Liver (tissue), 9 donors: ENCODE measurements around the gene TMIGD1. TPM values are rescaled to one million over a fixed set of nuclear protein-coding genes. Genes with fewer than 3 reads are reported as not detected.
"Not testable (repeated sequence)": the region's sequence is repeated elsewhere in the genome, so short reads cannot be mapped to it uniquely, and the experiment has no call there.

Experiments
- DNase-seq: peaks from one replicate; pipeline ENCODE4 v3.0.0-alpha.2; 2017; ENCODE audit warnings: low spot score
- H3K27ac ChIP-seq, 2 donors: one replicate each; pipeline ENCODE4 v1.7.0; 2013; ENCODE audit warnings: inconsistent platforms in 2 of 2, low read length in 2 of 2, control low read depth in 1 of 2, low read depth in 1 of 2, mild to moderate bottlenecking in 1 of 2
- H3K27me3 ChIP-seq, 4 donors: one replicate each; pipeline versions ENCODE4 v1.6.1 to v1.7.0; 2013; ENCODE audit warnings: low read length in 3 of 4, inconsistent platforms in 1 of 4, mild to moderate bottlenecking in 1 of 4, moderate library complexity in 1 of 4; ENCODE audit not compliant: control insufficient read depth in 4 of 4, insufficient read depth in 4 of 4
- H3K36me3 ChIP-seq, 4 donors: one replicate each; pipeline versions ENCODE4 v1.6.1 to v1.7.0; 2013; ENCODE audit warnings: low read length in 3 of 4, mild to moderate bottlenecking in 3 of 4, low read depth in 1 of 4, moderate library complexity in 1 of 4; ENCODE audit not compliant: control insufficient read depth in 4 of 4, insufficient read depth in 3 of 4
- H3K4me1 ChIP-seq, 4 donors: one replicate each; pipeline versions ENCODE4 v1.6.1 to v1.7.0; 2013; ENCODE audit warnings: low read length in 3 of 4, mild to moderate bottlenecking in 3 of 4, moderate library complexity in 1 of 4; ENCODE audit not compliant: control insufficient read depth in 4 of 4, insufficient read depth in 4 of 4
- H3K4me3 ChIP-seq, 3 donors: one replicate each; pipeline versions ENCODE4 v1.6.1 to v1.7.0; 2013; ENCODE audit warnings: low read length in 3 of 3, control low read depth in 1 of 3, low read depth in 1 of 3, mild to moderate bottlenecking in 1 of 3
- H3K9ac ChIP-seq, 2 donors: one replicate each; pipeline ENCODE4 v1.7.0; 2013; ENCODE audit warnings: low read length in 2 of 2, mild to moderate bottlenecking in 2 of 2, moderate library complexity in 2 of 2, control low read depth in 1 of 2, low read depth in 1 of 2
- H3K9me3 ChIP-seq, 4 donors: one replicate each; pipeline versions ENCODE4 v1.6.1 to v1.7.0; 2013; ENCODE audit warnings: low read length in 3 of 4; ENCODE audit not compliant: control insufficient read depth in 4 of 4
- CTCF ChIP-seq: fragments of 150-350 bp; IDR thresholded peaks from 2 replicates; pipeline ENCODE4 v1.5.1; 2017; ENCODE audit warnings: improper control_type of control experiment, low read depth, low read length; ENCODE audit not compliant: missing input control
- EGR1 ChIP-seq, 2 donors: IDR thresholded peaks; 2 replicates each; pipeline ENCODE4 v1.6.1; 2016 to 2018; ENCODE audit warnings: antibody characterized with exemption in 2 of 2, low read depth in 2 of 2
- FOXA1 ChIP-seq: IDR thresholded peaks from 2 replicates; pipeline ENCODE4 v1.6.1; 2016; ENCODE audit warnings: antibody characterized with exemption
- FOXA2 ChIP-seq: IDR thresholded peaks from 2 replicates; pipeline ENCODE4 v1.6.1; 2016; ENCODE audit warnings: antibody characterized with exemption
- GABPA ChIP-seq, 2 donors: IDR thresholded peaks in 1 of 2; conservative IDR thresholded peaks in 1 of 2; 2 replicates each; pipeline ENCODE4 v1.6.1; 2016; ENCODE audit warnings: antibody characterized with exemption in 2 of 2, mild to moderate bottlenecking in 1 of 2, moderate library complexity in 1 of 2
- HNF4A ChIP-seq, 2 donors: conservative IDR thresholded peaks; 2 replicates each; pipeline ENCODE4 v1.6.1; 2016; ENCODE audit warnings: antibody characterized with exemption in 2 of 2, mild to moderate bottlenecking in 2 of 2
- HNF4G ChIP-seq: IDR thresholded peaks from 2 replicates; pipeline ENCODE4 v1.6.1; 2016; ENCODE audit warnings: antibody characterized with exemption
- JUND ChIP-seq, 2 donors: IDR thresholded peaks; 2 replicates each; pipeline ENCODE4 v1.6.1; 2016; ENCODE audit warnings: antibody characterized with exemption in 2 of 2
- NR2F2 ChIP-seq: IDR thresholded peaks from 2 replicates; pipeline ENCODE4 v1.6.1; 2016; ENCODE audit warnings: antibody characterized with exemption
- RAD21 ChIP-seq, 2 donors: IDR thresholded peaks; 2 replicates each; pipeline ENCODE4 v1.6.1; 2016; ENCODE audit warnings: antibody characterized with exemption in 2 of 2, mild to moderate bottlenecking in 2 of 2
- RXRA ChIP-seq, 2 donors: IDR thresholded peaks; 2 replicates each; pipeline ENCODE4 v1.6.1; 2017 to 2018; ENCODE audit warnings: antibody characterized with exemption in 2 of 2, mild to moderate bottlenecking in 1 of 2
- SP1 ChIP-seq: IDR thresholded peaks from 2 replicates; pipeline ENCODE4 v1.6.1; 2018; ENCODE audit warnings: antibody characterized with exemption, mild to moderate bottlenecking
- TAF1 ChIP-seq: conservative IDR thresholded peaks from 2 replicates; pipeline ENCODE4 v1.6.1; 2016; ENCODE audit warnings: antibody characterized with exemption, mild to moderate bottlenecking
- YY1 ChIP-seq: IDR thresholded peaks from 2 replicates; pipeline ENCODE4 v1.6.1; 2016; ENCODE audit warnings: antibody characterized with exemption, mild to moderate bottlenecking
- ZBTB33 ChIP-seq: IDR thresholded peaks from 2 replicates; pipeline ENCODE4 v1.6.1; 2016; ENCODE audit warnings: antibody characterized with exemption
- WGBS: extraction: QIAGEN DNeasy Blood & Tissue Kit; methylation state at CpG from one replicate; pipeline ENCODE4 v1.1.7; 2013; 5-methylcytosine and 5-hydroxymethylcytosine counted together
- polyA plus RNA-seq, 2 donors: library from polyadenylated mRNA; stranded (reverse) in 1 of 2; unstranded in 1 of 2; fragments of 200-250 nt in 1 of 2; fragments of >200 nt in 1 of 2; fragmentation: Nextera tagmentation in 1 of 2; extraction: Ambion mirVana in 1 of 2; gene quantifications; one replicate each; pipeline versions ENCODE4 v1.2.1 to v1.2.3, GENCODE V29; 2013 to 2015
- total RNA-seq, 2 donors: library from RNA; depleted of rRNA; stranded (reverse); fragments of >200 nt; gene quantifications; one replicate each; pipeline ENCODE4 v1.2.3, GENCODE V29; 2014
- TF ChIP-seq, protein P1 (sequence below): IDR thresholded peaks from 2 replicates; pipeline ENCODE4 v1.6.1; 2016; ENCODE audit warnings: antibody characterized with exemption
- TF ChIP-seq, protein P2 (sequence below): IDR thresholded peaks from 2 replicates; pipeline ENCODE4 v1.6.1; 2016; ENCODE audit warnings: antibody characterized with exemption, mild to moderate bottlenecking
- TF ChIP-seq, protein P3 (sequence below): IDR thresholded peaks from 2 replicates; pipeline ENCODE4 v1.6.1; 2016; ENCODE audit warnings: antibody characterized with exemption
- donor health status: healthy.
- donor health status: healthy.
- donor health status: healthy.
- donor health status: healthy.
- donor health status: healthy.

TMIGD1 gene
- total and polyA plus RNA-seq, 4 donors: not detected

- H3K27me3 ChIP-seq: no peaks in the 10 kb centered on the region
- TF ChIP-seq YY1: no peak
- TF ChIP-seq FOXA1: no peak
- no peak for TF ChIP-seq NR2F2
- no peak for TF ChIP-seq HNF4G
- no peak for TF ChIP-seq EGR1 (IDR thresholded peaks at IDR 0.05; ENCODE audit: low read depth in 2 of 2)
- TF ChIP-seq JUND (IDR thresholded peaks at IDR 0.05): no peak
- no peak for TF ChIP-seq ZBTB33
- no peak for TF ChIP-seq SP1
- H3K9ac ChIP-seq: peak overlapping the region in 1 of 2 donors; percentile 51
- peaks cover 17 to 20% (median 17%) of the 10 kb centered on the region in 4 donors for H3K4me1 ChIP-seq
- no peak for DNase-seq
- peak overlapping the region; percentile 60 to 80 for H3K27ac ChIP-seq
- no peaks in the 10 kb centered on the region for H3K9me3 ChIP-seq
- no peak overlapping the region for H3K4me3 ChIP-seq
- 73% methylated on average over 4 of the region's 4 CpGs for WGBS
- no peaks in the 10 kb centered on the region for H3K36me3 ChIP-seq
Measured at GRCh38 chr17:30343796-30344195, 9.9 kb upstream of the TMIGD1 start.

- not testable (repeated sequence) for H3K27me3 ChIP-seq, H3K36me3 ChIP-seq, H3K4me3 ChIP-seq, H3K9me3 ChIP-seq, H3K27ac ChIP-seq, DNase-seq, H3K9ac ChIP-seq
- 93% methylated on average over 3 of the region's 3 CpGs for WGBS
- H3K4me1 ChIP-seq: peaks cover 17 to 20% (median 17%) of the 10 kb centered on the region in 4 donors
Measured at GRCh38 chr17:30343244-30343643, 9.4 kb upstream of the TMIGD1 start.

DNA sequence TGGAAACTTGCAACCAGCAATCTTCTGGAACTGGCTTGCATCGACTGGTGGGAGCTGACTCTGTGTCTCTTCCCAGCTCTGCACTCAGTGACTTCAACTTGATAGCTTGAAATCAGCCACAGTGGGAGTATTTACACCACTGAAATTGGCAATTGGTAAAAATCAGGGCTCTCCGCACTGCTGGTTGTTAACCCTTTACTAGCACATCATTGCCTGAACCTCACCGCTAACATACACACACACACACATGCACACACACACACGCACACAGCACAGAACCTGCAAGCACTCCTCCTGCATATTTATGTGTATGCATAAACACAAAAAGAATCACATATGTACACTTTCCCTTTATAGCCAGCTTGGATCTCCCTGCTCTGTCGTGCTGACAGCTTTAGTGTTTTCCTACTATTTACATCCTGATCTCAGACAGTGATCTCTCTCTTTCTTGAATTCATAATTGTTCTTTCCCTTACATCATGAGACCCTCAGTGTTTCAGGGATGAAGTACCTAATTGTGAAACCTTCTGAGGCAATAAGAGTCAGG lies 7.9 kb upstream of the TMIGD1 start:
- H3K9ac ChIP-seq: no peak overlapping the region
- H3K27ac ChIP-seq: no peak overlapping the region
- TF ChIP-seq, protein P1, sequence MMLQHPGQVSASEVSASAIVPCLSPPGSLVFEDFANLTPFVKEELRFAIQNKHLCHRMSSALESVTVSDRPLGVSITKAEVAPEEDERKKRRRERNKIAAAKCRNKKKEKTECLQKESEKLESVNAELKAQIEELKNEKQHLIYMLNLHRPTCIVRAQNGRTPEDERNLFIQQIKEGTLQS: no peak
- TF ChIP-seq RXRA (IDR thresholded peaks at IDR 0.05) (no peak), FOXA2 (no peak), ZBTB33 (no peak), CTCF (no peak), NR2F2 (no peak), HNF4G (no peak), GABPA (IDR thresholded peaks at IDR 0.05 in 1 of 2, conservative IDR thresholded peaks at IDR 0.05 in 1 of 2) (no peak), FOXA1 (no peak), SP1 (no peak), TAF1 (no peak), RAD21 (IDR thresholded peaks at IDR 0.05) (no peak), EGR1 (IDR thresholded peaks at IDR 0.05; ENCODE audit: low read depth in 2 of 2) (no peak), YY1 (no peak), HNF4A (conservative IDR thresholded peaks at IDR 0.05) (no peak)
- TF ChIP-seq, protein P2, sequence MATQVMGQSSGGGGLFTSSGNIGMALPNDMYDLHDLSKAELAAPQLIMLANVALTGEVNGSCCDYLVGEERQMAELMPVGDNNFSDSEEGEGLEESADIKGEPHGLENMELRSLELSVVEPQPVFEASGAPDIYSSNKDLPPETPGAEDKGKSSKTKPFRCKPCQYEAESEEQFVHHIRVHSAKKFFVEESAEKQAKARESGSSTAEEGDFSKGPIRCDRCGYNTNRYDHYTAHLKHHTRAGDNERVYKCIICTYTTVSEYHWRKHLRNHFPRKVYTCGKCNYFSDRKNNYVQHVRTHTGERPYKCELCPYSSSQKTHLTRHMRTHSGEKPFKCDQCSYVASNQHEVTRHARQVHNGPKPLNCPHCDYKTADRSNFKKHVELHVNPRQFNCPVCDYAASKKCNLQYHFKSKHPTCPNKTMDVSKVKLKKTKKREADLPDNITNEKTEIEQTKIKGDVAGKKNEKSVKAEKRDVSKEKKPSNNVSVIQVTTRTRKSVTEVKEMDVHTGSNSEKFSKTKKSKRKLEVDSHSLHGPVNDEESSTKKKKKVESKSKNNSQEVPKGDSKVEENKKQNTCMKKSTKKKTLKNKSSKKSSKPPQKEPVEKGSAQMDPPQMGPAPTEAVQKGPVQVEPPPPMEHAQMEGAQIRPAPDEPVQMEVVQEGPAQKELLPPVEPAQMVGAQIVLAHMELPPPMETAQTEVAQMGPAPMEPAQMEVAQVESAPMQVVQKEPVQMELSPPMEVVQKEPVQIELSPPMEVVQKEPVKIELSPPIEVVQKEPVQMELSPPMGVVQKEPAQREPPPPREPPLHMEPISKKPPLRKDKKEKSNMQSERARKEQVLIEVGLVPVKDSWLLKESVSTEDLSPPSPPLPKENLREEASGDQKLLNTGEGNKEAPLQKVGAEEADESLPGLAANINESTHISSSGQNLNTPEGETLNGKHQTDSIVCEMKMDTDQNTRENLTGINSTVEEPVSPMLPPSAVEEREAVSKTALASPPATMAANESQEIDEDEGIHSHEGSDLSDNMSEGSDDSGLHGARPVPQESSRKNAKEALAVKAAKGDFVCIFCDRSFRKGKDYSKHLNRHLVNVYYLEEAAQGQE: no peak
- TF ChIP-seq, protein P3, sequence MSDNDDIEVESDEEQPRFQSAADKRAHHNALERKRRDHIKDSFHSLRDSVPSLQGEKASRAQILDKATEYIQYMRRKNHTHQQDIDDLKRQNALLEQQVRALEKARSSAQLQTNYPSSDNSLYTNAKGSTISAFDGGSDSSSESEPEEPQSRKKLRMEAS: no peak
- no peaks in the 10 kb centered on the region for H3K27me3 ChIP-seq
- no peaks in the 10 kb centered on the region for H3K9me3 ChIP-seq
- H3K4me3 ChIP-seq: no peak overlapping the region
- peaks cover 24 to 29% (median 26%) of the 10 kb centered on the region in 4 donors for H3K4me1 ChIP-seq
- DNase-seq: no peak
- no peaks in the 10 kb centered on the region for H3K36me3 ChIP-seq
- 87% methylated on average over 5 of the region's 5 CpGs for WGBS
